Measurements from ENCODE around the gene RBP3.

GRCh38 chr10:47379901-47380300 lies 31.7 kb downstream of the RBP3 start:
- TF ChIP-seq, protein P1, sequence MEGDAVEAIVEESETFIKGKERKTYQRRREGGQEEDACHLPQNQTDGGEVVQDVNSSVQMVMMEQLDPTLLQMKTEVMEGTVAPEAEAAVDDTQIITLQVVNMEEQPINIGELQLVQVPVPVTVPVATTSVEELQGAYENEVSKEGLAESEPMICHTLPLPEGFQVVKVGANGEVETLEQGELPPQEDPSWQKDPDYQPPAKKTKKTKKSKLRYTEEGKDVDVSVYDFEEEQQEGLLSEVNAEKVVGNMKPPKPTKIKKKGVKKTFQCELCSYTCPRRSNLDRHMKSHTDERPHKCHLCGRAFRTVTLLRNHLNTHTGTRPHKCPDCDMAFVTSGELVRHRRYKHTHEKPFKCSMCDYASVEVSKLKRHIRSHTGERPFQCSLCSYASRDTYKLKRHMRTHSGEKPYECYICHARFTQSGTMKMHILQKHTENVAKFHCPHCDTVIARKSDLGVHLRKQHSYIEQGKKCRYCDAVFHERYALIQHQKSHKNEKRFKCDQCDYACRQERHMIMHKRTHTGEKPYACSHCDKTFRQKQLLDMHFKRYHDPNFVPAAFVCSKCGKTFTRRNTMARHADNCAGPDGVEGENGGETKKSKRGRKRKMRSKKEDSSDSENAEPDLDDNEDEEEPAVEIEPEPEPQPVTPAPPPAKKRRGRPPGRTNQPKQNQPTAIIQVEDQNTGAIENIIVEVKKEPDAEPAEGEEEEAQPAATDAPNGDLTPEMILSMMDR (IDR thresholded peaks at IDR 0.05 in 4 of 5, conservative IDR thresholded peaks at IDR 0.05 in 1 of 5), result no peak
- no peak for TF ChIP-seq POLR2A (IDR thresholded peaks at IDR 0.05)

Data from gastrocnemius medialis (tissue), 4 donors.